Measurements from ENCODE around the gene MSRB3.
"Not testable (repeated sequence)": the region's sequence is repeated elsewhere in the genome, so short reads cannot be mapped to it uniquely, and the experiment has no call there.

MSRB3 gene

GRCh38 chr12:65292241-65292640 is 13.8 kb downstream of the MSRB3 start:
- no peak for DNase-seq

DNA sequence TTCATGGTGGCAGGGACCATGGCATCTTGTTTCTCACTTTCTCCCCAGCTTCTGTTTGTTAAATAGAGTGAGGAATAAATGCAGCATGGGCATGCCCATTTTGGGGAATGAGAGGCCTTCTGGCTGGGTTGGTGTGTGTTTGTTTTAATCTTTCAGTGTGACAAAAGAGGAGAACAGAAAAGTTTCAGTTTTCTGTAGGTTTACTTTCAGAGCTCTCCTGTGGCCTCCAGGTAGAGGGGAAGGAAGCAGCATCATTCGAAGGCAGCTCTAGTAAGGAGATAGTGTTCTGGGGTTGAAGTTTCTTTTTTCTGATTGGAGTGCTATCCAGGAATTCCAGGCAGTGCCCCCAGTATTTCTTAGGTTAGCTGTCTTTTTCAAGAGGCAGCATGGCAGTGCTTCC is 15.3 kb downstream of the MSRB3 start:
- no peak for DNase-seq

GRCh38 chr12:65294641-65295262 is 16.3 kb downstream of the MSRB3 start:
- DNase-seq = no peak

GRCh38 chr12:65296508-65297265 is 18.2 kb downstream of the MSRB3 start:
- DNase-seq = no peak

- no peak for DNase-seq
Observed at GRCh38 chr12:65300097-65300496, 21.6 kb downstream of the MSRB3 start.

DNA sequence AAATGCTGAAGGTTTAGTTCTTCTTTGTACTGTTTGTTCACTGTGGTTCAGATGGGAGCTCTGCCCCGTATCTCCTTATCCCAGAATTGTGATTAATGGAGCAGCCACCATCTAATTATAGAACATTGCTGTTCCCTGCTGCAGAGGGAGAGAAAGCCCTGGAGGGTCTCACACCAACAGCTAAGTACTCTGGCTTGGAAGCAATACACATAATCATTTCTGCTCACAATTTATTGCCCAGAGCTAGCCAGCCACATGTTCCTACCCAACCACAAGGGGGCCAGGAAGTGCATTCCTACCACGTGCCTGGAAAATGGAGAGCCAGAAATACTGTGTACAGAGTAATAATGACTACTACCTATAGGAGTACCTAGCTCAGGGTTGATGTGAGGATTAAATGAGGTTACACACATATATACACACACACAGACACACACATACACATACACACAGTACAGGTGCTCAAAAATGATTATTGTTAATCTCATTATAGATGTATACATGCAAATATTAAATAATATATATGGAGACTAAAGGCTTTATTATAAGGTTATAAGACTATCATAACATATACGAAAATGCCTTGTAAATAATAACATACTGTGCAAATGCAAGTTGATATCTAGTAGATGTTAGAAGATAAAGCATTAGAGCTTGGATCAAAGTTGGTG is 22.3 kb downstream of the MSRB3 start:
- DNase-seq = no peak

DNA sequence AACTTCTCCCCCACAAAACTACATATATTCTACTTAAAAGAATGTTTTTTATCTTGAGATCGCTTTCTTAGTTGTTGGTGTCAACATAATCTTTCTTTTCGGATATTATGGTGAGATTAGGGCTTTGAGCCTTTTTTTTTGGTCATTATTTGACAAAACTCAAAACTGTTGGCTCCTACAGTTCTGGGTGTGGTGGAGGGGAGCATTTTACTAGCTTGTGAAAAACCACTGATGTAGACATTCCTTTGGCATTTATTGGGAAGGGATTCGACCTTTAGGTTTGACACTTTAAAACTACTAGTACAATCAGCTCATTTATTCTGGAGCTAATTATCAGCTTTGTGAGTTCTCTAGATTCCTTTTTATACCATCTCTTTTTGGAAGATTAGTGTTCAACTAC is 24.4 kb downstream of the MSRB3 start:
- DNase-seq = no peak

- no peak for DNase-seq
Observed at GRCh38 chr12:65305346-65305950, 27.0 kb downstream of the MSRB3 start.

GRCh38 chr12:65306366-65307168 is 28.1 kb downstream of the MSRB3 start:
- no peak for DNase-seq

DNA sequence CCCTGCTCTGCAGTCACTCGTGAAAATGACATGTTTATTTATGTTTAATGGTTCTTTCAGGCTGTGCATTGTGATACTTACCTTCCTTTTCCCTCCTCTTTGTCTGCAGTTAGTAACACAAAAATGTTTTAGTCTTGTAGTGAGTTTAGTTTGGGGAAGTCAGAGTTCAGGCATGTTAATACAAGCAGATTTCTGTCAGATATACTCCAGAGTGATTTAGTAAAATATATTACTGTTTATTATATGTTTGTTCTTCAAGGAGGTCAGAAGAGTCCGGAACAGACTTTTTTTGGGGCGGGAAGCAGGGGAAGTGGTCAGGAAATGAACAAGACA is 28.7 kb downstream of the MSRB3 start:
- DNase-seq = no peak

DNA sequence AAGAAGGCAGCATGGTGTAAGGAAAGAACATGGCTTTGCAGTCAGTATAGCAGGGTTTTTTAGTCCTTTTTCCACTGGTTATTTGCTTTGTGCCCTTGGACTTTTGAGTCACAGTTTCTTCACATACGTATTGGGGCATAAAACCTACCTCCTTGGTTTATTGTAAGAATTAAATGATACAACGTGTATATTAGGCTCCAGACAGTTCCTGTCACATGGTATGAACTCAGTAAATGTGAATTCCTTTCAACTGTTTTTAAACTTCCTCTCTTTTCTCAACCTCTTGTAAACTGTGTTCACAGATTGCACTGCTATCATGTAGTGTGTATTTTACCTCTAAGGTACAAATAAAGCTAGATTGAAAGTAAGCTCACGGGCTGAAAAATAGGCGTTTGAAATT is 29.5 kb downstream of the MSRB3 start:
- no peak for DNase-seq

DNA sequence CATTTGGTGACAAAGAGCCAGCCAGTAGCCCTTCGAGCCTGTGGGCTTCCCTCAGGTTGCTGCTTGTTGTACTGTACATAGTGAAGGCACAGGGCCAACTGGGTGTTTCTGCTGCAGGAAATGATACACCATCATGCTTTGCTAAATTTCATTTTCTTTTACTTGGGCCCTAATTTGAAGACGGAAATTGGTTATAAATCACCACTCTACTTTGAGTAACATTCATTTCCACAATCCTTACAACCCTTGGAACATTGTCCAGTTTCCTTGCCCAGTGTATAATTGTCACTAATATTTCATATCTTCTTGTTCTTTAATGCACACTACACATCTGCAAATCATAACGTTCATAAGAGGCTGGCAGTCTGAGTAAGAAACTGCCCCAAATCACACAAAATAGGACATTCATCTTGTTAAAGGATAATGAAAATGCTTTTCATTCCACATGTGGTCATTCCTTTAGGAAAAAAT is 30.2 kb downstream of the MSRB3 start:
- DNase-seq = no peak

DNA sequence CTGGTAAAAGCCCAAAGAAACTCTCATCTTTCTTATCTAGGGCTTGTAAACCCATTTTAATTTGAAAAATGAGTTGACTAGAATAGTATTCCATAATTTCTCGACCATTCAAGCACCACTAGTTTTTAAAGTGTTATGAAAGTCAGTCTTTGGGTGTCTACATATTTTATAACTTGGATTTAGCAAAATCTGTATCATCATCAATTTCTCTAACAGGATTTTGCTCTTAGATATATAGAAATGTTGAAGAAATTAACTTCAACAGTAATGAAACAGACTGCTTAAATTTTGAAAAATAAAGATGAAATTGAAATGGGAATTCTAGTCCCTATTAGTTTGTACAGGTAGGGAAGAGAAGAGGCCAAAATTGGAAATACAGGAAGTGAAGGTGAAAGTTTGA is 32.8 kb downstream of the MSRB3 start:
- no peak for DNase-seq

- DNase-seq = no peak
Observed at GRCh38 chr12:65313719-65314317, 35.3 kb downstream of the MSRB3 start.

DNA sequence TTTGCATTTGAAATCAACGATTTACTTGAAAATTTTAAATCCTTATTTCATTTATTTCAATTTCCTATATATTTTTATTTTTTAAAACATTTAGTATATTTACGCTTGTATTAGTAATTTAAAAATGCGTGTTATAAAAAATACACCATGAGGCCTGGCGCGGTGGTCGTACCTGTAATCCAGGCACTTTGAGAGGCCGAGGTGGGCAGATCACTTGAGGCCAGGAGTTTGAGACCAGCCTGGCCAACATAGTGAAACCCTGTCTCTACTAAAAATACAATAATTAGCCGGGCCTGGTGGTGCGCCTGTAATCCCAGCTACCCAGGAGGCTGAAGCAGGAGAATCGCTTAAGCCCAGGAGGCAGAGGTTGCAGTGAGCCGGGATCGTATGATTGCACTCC is 36.8 kb downstream of the MSRB3 start:
- not testable (repeated sequence) for DNase-seq

- no peak for DNase-seq
Observed at GRCh38 chr12:65318186-65318685, 39.8 kb downstream of the MSRB3 start.

DNA sequence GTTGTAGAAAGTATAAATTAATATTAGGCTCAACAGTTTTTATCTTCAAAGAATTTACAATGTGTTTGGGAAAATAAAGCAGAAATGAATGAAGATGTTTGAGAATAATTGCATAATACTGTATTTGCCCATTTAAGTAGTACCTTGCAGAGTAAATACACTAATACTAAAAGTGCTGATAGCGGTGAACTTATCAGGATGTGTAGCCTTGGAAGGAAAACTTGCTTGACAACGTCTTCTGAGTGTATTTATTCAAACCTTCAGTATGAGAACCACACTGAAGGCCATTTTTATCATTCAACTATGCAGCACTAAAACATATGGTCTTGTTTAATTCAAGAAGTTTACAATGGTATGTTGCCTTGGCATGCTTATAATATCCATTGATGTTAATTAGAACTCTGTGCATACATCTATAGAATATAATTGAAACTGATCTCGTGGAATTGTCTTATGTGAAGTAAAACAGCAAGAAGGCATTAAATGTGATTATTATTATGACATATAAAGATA is 41.3 kb downstream of the MSRB3 start:
- no peak for DNase-seq

DNA sequence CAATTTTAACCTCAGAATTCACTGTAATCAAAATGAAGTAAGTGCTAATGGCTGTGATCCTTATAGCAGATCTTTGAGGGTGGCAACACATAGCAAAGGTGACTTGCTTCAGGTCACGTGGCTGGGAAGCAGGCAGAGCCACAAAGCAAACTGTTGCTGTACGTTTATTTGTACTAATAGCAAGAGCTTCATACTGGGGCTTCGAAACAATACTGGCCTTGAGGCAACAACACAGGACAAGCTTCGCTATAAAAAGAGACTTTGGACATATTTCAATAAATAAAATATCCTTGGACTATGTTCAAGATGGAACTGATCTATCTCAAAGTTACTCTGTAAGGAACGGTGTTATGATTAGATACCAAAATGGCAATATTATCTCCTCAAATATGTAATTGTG is 44.6 kb downstream of the MSRB3 start:
- no peak for DNase-seq

DNA sequence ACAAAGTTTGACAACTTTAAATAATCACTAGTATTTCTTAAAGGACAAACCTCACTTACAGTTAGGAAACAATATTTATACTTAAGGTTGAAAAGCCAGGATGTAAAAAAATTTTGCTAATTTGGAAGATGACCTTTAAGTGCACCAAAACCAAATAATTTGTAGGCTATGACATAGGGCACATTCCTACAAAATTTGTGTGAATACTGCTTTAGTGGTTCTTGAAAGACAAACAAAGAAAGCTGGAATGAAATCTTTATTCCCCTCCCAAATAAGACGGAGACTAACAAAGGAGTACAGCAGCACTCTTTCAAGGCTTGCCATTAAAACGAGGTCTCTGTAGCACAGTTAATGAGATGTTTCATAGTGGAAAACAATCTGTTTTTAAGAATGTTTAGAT is 45.6 kb downstream of the MSRB3 start:
- DNase-seq = no peak

DNA sequence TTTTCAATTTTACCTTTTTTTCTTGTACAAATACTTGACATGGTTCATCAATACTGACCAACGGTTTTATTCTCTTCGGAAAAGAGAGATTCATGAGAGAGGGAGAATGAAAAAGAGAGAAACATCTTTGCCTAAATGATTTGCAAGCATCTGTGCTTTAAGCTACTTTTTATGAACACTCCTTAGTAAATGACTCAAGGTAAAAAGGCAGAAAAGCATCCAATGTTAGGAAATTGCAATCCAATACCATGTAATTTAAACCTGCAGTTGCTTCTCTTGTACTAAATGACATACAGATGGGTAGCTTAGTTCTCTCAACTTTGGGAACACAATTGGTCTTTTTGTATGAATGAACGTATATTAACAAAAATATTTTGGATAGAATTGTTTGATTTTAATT is 46.1 kb downstream of the MSRB3 start:
- DNase-seq = no peak

DNA sequence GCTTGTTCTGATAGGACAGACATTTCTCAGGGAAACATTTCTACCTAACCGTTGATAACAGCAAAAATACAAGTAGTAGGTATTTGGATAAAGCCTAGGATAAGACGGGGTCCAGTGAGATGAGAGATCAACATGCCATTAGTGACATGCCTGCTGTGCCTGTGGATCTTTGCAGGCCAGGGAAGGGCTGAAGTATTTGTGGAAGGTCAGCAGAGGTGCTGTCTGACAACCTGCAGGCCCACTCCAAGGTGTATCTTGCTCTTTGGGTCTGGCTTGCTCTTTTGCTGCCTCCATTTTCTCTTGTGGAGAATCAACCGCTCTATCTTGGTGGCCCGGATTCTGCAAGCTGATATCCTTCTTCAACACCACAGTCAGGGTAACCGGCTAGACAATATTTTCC is 46.7 kb downstream of the MSRB3 start:
- no peak for DNase-seq

DNA sequence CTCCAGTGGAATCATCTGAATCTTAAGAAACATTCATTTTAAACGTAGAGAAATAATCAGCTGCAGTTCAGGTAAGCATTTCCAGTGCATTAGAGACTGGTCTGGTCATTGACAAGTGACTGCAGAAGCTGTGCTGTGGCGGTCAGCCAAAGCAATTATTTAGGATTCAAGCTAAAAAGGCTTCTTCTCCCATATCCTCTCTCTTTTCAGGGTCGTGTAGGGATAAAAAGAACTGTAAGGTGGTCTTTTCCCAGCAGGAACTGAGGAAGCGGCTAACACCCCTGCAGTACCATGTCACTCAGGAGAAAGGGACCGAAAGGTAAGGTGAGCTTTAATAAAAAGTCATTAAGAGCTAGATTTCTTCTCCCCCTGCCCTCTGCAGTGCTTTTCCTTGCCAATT is 48.1 kb downstream of the MSRB3 start:
- DNase-seq = no peak

Measured in NCI-H1436 (cell line).